Stimulated activated CD4-positive, alpha-beta T cell treated with anti-CD3 and anti-CD28 coated beads, Interleukin-15, amount 100 ng/mL, for 1 hour (primary cell): ENCODE measurements around the gene JSRP1.

Source experiments
- DNase-seq, 2 donors: peaks; one replicate each; pipeline ENCODE4 v3.0.0-alpha.2; 2020; ENCODE audit warnings: low read depth in 1 of 2, low spot score in 1 of 2

JSRP1 gene

DNA sequence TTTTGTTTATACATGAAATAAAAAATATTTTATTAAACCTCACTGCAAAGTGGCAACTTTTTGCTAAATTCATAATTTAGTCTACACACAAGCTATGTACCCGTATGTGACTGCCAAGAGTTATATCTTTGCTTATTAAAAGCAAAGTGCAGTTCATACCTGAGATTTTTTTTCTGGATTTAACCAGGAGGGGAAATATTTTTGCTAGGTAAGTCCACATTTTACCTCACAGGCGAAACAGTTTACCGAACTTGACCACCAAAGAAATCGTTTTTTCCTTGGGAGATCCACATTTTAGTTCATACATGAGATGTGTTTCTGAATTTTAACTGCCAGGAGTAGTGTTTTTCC is 12.2 kb upstream of the JSRP1 start:
- DNase-seq: no peak

DNA sequence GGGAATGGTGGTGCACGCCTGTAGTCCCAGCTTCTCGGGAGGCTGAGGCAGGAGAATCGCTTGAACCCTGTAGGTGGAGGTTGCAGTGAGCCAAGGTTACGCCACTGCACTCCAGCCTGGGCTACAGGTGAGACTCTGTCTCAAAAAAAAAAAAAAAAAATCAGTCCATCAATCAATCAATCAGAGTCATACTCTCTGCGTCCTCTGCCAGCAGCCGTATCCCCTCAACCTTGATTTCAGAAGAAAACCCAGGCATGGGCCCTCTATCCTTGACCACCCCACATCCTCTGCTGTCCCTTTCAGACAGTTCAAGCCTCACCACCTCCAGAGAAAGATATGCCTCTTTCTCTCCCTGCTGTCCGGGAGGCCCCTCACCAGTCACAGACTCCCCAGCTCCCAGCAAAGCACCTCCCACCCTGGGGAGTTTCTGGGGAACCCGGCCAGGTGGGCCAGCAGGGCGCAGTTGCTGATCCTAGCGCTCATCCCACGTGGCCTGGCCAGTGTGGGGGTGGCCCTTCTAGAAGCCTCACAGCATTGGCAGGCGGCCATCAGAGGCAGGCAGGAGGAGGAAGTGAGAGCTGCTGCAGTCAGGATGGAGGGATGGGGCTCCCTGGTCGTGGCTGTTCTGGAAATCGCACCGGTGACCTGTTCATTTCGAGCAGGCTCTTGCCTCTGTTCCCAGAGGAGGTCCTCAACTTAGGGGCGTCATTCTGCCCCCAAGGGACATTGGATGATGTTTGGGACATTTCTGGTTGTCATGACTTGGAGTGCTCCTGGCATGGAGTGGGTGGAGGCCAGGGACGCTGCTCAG is 10.2 kb upstream of the JSRP1 start:
- no peak for DNase-seq

DNA sequence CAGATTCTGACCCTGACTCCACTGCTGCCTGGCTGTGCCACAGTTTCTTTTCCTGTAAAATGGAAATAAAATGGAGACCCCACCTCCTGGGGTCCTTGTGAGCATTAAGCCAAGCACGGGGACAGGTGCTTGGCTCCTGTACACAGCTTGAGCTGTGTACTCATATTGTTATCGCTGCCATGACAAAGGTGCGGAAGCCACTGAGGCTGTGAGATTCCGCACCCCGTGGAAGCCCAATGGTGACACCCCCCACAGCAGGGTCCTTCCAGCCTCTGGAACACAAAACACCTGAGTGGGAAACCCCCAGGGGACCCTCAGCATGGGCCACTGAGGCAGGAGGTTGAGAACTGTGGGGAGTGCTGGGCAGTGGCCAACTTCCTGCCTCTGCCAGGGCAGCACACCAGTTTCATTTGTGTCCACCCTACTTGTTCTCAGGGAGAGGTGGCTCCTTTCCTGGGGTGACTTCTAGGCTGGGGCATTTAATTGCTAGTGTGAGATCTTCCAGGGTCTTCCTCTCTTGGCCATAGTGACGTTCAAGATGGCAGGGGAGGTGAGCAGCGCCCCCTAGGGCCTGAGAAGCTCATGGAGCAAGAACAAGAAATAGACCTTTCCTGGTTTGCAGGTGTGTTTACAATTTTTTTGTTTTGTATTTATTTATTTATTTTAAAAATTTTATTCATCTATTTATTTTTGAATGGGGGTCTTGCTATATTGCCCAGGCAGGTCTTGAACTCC is 5.4 kb upstream of the JSRP1 start:
- DNase-seq: no peak

DNA sequence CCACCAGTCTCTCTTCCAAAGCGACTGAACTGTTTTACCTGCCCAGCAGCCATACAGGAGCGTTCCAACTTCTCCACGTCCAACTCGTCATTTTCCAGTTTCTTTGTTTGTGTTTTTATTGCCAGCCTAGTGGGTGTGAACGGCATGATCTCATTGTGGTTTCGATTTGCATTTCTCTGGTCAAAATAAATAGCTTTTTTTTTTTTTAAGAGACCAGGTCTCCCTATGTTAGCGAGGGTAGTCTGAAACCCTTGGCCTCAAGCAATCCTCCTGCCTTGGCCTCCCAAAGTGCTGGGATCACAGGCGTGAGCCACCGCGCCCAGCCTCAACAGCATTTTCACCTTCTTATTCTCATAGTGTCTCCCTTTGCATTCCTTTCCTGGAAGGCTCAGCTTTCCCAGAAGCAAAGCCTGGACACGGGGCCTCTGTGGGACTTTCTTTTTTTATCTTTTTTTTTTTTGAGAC is 4.2 kb upstream of the JSRP1 start:
- DNase-seq: no peak

DNA sequence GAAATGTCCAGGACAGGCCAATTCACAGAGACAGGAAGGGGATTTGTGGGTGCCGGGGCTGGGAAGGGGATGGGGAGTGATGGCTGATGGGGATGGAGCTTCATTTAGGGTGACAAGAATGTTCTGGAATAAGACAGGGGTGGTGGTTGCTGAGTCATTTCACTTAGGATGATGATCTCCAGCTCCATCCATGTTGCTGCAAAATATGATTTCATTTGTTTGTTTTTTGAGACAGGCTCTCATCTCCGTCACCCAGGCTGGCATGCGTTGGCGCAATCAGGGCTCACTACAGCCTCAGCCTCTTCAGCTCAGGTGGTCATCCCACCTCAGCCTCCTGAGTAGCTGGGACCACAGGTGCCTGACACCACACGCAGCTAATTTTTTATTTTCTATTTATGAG is 3.1 kb upstream of the JSRP1 start:
- no peak for DNase-seq

DNA sequence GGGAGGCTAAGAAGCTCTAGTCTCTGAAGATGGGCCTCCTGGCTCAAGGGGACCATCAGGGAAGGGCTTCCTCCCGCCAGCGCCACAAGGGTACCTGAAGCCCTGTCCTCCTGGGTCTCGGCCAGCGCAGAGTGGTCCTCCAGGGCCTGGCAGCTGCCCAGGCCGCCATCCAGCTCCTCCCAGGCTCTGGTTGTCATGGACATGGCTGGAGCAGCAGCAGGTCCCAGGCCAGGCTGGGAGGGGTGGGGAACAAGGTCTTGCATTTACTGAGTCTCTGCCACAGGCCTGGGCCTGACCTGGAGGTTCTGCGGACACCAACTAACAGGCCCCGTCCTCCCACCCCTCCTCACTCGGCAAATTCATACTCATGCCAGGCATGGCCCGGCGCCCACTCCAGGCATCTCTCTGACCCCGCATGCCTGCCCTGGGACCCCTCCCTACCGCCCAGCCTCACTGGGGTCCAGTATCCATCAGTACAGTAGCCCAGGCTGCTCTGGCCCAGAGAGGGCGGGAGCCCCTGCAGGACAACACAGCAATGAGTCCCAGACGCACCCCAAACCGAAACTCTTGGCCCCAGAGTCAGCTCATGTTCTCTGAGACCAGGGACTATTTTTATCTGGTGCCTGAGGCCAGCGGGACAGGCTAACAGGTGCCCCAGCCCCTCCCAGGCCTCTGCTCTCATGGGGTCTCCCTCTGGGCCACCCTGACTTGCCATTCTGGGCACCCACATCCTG is 938 bp downstream of the JSRP1 start:
- DNase-seq: no peak

DNA sequence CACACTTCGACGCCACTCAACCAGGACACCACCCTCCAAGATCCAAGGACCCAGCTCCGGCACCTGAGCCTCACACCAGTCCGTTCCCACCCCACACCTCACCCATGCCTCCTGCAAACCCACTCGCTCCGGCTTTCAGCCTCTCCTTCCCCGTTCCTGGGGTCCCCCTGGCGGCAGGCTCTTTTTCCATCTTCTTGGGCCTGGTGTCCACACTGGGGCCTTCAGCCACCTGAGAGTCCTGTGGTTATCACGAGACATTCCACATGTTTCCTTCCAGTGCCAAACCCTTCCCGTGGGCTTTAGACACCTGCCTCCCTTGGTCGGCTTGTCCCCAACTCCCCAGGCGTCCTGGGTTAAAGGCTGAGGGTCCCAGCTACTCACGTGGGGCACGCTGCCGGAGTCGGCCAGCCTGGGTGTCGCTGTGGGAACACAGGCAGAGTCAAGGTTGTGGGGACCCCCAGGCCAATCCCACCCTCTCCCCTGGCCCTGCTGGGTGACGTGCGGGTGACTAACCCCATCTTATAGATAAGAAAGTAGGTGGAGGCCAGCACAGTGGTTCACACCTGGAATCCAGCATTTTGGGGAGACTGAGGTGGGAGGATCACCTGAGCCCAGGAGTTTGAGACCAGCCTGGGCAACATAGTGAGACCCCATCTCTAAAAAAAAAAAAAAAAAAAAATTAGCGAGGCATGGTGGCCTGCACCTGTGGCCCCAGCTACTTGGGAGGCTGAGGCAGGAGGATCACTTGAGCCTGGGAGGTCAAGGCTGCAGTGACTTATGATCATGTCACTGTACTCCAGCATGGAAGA is 1.9 kb downstream of the JSRP1 start:
- DNase-seq: no peak

DNA sequence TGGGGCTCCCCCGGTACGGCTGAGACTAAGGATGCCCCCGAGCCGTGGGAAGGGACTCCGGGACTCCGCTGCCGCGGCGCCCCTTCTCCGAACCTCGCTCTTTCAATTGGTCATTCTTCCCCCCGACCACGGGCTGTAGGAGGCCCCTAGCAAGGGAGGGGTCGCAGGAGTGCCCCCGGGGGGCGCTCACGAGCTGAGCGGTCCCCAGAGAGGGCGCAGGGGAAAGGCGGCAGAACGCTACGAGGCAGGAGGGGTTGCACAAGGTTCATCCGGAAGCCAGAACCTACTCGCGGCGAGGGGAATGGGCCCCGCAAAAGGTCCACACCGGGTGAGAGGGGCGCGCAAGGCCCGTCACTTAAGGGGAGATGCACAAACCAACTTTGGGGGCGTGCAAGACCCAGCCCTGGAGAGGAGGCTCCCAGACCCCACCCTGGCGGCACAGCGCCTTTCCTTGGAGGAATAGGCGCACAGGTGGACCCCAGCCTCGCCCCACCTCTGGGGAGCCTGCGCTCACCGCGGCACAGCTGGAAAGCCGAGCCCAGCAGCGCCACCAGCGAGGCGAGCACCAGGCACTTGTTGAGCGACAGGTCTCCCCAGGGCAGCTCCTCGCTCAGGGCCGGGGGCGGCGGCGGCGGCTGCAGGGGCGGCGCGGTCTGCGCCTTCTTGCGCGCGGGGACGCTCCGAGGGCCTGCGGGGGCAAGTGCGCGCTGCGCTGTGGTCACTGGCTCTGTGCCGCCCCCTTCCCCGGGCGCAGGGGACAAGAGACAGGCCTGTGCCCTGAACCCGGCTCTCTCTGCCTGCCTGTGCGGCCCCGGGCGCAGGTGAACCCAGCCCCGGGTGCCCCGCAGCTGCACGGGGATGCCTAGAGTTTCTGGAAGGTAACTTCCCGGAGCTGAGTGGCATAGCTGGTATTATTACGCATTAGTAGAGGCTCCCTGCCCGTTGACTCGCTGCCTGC is 2.8 kb downstream of the JSRP1 start:
- peak in 1 of 2 donors; percentile 25 for DNase-seq

DNA sequence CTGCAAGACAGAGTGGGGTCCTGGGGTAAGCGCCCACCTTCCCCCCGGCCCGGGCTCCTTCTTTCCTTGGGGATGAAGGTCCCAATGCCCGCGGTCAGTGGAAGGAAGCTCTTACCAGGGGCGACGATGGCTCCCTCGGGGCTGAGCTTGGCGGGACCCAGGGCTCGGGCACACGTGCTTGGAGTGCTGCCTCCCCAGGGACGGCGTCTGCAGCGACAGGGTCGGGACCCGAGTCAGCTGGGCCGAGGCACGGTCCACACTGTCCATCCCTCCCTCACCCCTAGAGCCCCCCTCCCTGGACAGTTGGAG is 3.5 kb downstream of the JSRP1 start:
- no peak for DNase-seq

DNA sequence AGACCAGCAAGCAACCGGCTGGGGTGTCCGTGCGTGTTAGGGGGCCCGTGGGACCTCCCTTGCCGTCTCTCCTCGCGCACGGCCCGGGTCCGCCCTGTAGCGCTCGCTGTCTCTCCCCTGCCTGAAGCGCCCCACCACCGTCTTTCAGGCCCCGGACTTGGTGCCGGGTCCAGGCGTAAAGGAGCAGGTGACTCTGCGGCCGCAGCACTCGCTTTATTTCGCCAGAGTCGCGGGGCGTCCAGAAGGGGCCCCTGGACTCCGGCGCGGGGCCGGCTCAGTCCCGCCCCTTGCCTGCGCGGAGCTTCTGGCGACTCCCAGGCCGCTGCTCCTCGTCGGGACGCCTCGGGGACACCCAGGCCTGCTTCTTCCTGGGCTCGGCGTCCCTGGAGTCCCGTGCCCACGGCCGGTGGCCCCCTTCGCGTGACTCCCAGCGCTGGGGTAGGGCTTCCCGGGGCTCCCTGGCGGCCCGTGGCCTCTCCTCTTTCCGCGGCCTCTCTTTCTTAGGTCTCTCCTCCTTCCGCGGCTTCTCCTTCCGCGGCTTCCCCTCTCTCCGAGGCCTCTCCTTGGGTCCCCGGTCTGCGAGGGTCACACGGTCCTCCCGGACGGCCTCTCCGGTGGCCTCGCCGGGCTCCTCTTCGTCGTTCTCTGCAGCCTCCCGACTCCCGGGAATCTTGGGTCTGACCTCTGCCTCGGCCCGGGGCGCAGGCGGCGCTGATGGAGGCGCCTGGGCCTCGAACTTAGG is 4.0 kb downstream of the JSRP1 start:
- DNase-seq: no peak

DNA sequence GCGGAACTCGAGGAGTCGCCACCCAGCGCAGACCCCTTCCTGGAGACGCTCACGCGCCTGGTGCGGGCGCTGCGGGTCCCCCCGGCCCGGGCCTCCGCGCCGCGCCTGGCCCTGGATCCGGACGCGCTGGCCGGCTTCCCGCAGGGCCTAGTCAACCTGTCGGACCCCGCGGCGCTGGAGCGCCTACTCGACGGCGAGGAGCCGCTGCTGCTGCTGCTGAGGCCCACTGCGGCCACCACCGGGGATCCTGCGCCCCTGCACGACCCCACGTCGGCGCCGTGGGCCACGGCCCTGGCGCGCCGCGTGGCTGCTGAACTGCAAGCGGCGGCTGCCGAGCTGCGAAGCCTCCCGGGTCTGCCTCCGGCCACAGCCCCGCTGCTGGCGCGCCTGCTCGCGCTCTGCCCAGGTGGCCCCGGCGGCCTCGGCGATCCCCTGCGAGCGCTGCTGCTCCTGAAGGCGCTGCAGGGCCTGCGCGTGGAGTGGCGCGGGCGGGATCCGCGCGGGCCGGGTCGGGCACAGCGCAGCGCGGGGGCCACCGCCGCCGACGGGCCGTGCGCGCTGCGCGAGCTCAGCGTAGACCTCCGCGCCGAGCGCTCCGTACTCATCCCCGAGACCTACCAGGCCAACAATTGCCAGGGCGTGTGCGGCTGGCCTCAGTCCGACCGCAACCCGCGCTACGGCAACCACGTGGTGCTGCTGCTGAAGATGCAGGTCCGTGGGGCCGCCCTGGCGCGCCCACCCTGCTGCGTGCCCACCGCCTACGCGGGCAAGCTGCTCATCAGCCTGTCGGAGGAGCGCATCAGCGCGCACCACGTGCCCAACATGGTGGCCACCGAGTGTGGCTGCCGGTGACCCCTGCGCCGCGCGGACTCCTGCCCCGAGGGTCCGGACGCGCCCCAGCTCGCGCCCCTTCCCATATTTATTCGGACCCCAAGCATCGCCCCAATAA is 4.8 kb downstream of the JSRP1 start:
- DNase-seq: no peak

DNA sequence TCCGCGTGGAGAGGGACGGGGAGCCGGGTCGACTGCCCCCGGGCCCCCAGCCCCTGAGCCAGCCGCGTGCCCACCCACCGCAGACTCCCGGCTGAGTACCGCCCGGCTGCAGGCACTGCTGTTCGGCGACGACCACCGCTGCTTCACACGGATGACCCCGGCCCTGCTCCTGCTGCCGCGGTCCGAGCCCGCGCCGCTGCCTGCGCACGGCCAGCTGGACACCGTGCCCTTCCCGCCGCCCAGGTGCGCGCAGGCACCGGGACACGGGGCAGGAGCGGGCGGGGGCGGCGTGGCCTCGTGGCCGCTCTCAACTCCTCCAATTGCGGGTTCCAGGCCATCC is 5.5 kb downstream of the JSRP1 start:
- DNase-seq: no peak

DNA sequence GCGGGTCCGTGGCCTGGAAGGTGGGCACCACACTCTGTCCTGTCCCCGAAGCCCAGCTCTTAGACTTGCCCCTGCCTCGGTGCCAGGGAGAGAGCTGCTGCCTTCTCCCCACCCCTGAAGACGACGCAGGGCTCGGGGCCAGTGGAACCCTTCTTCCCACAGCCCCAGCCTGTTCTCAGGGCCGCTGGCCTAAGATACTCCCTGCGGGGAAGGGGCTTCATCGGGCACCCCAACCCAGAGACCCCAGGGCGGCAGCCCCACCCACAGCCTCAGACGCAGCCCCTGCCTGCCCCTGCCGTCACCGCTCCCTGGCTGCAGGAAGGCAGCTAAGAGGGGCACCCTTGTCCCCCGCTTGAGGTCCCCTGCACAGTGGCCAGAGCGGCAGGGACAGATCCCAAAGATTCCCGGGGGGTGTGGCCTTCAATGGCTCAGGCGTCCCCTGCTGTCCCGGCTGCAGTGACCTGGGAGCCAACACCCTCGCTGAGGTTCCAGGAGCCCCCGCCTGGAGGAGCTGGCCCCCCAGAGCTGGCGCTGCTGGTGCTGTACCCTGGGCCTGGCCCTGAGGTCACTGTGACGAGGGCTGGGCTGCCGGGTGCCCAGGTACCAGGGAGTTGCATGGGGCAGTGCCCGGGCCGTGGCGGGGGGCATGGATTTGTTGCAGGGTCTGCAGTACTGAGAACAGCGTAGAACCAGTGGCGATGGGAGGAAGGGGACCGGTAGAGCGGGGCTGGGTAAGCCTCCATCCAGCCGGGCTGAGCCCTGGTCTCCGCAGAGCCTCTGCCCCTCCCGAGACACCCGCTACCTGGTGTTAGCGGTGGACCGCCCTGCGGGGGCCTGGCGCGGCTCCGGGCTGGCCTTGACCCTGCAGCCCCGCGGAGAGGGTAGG is 6.1 kb downstream of the JSRP1 start:
- DNase-seq: no peak

DNA sequence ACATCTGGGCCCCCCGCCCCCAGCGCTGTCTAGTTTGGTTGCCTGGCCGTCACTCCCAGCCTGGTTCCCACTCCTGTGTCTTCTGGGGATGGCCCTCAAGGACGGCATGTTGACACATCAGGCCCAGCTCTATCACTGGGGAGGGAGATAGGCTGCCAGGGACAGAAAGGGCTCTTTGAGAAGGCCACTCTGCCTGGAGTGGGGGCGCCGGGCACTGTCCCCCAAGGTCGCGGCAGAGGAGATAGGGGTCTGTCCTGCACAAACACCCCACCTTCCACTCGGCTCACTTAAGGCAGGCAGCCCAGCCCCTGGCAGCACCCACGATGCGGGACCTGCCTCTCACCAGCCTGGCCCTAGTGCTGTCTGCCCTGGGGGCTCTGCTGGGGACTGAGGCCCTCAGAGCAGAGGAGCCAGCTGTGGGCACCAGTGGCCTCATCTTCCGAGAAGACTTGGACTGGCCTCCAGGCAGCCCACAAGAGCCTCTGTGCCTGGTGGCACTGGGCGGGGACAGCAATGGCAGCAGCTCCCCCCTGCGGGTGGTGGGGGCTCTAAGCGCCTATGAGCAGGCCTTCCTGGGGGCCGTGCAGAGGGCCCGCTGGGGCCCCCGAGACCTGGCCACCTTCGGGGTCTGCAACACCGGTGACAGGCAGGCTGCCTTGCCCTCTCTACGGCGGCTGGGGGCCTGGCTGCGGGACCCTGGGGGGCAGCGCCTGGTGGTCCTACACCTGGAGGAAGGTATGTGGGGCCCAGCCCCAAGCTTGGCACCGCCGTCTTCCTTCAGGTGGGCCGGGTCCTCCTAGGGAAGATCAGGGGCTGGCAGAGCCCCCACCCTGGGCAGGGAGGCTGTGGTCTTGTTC is 7.0 kb downstream of the JSRP1 start, which contains the start of gene AMH:
TSS of gene AMH (plus strand) at position 314 of the 857 bp plus-strand sequence. CDS start at position 324, 10 bp downstream.
- no peak for DNase-seq

DNA sequence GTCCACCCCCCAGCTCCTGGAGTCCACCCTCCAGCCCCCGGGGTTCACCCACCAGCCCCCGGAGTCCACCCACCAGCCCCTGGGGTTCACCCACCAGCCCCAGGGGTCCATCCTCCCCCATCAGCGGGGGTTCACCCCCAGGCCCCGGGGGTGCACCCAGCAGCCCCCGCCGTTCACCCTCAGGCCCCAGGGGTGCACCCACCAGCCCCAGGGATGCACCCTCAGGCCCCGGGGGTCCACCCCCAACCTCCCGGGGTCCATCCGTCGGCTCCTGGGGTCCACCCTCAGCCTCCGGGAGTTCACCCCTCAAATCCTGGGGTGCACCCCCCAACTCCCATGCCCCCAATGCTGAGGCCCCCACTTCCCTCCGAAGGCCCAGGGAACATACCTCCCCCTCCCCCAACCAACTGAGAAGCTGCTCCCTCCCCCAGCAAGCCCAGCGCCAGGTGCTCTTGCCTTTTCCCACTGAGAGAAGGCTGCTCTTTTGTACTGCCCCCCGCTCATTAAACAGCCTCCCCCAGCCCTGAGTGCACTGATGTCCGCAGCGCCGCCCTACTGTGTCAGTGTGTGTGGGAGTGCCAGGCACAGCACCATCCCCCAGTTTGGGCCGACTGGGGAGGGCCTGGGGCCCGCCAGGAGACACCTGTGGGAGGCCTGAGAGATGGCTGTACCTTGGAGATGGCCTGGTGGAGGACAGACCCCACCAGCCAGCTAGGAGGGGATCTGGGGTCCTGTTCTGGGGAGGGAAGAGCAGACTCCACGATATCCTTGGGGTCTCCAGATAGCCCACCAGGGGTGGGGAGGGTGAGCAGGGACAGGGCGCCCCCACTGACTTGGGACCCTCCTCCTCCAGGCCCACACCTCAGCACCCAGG is 7.8 kb downstream of the JSRP1 start:
- no peak for DNase-seq
